Hepatocyte (in vitro differentiated cells): ENCODE measurements around the gene NOL12. TPM values are rescaled to one million over a fixed set of nuclear protein-coding genes. Genes with fewer than 3 reads are reported as not detected.

Source experiments
- DNase-seq: peaks from one replicate; pipeline ENCODE4 v3.0.0-alpha.2; 2016; ENCODE audit warnings: low spot score
- H2AFZ ChIP-seq: fragments of 200-600 bp; sonication (generic); 2 replicates; pipeline ENCODE4 v1.6.0; 2016; ENCODE audit warnings: antibody characterized with exemption, mild to moderate bottlenecking
- H3K27ac ChIP-seq: fragments of 200-600 bp; sonication (generic); 2 replicates; pipeline ENCODE4 v1.5.1; 2016; ENCODE audit warnings: mild to moderate bottlenecking
- H3K27me3 ChIP-seq: fragments of 200-600 bp; sonication (generic); 2 replicates; pipeline ENCODE4 v1.6.1; 2016
- H3K36me3 ChIP-seq: fragments of 200-600 bp; sonication (generic); replicated peaks from 2 replicates; pipeline ENCODE4 v1.5.1; 2016; ENCODE audit warnings: low read depth; ENCODE audit not compliant: insufficient read depth
- H3K4me1 ChIP-seq: fragments of 200-600 bp; sonication (generic); 2 replicates; pipeline ENCODE4 v1.5.1; 2016; ENCODE audit warnings: mild to moderate bottlenecking, moderate library complexity; ENCODE audit not compliant: insufficient read depth
- H3K4me2 ChIP-seq: fragments of 200-600 bp; sonication (generic); 2 replicates; pipeline ENCODE4 v1.6.0; 2016
- H3K4me3 ChIP-seq: fragments of 200-600 bp; sonication (generic); 2 replicates; pipeline ENCODE4 v1.5.1; 2016; ENCODE audit warnings: mild to moderate bottlenecking
- H3K79me2 ChIP-seq: fragments of 200-600 bp; sonication (generic); 2 replicates; pipeline ENCODE4 v1.6.0; 2017; ENCODE audit warnings: mild to moderate bottlenecking
- H3K9me2 ChIP-seq: fragments of 200-600 bp; sonication (generic); replicated peaks from 2 replicates; pipeline ENCODE4 v1.6.0; 2017; ENCODE audit warnings: mild to moderate bottlenecking; ENCODE audit not compliant: insufficient read depth
- H3K9me3 ChIP-seq: fragments of 200-600 bp; sonication (generic); 2 replicates; pipeline ENCODE4 v1.5.1; 2016; ENCODE audit warnings: low read depth, mild to moderate bottlenecking
- H4K20me1 ChIP-seq: fragments of 200-600 bp; sonication (generic); 2 replicates; pipeline ENCODE4 v1.6.0; 2016; ENCODE audit warnings: mild to moderate bottlenecking; ENCODE audit not compliant: insufficient read depth, poor library complexity, severe bottlenecking
- CTCF ChIP-seq: fragments of 200-600 bp; sonication (generic); IDR thresholded peaks from 2 replicates; pipeline ENCODE4 v1.5.1; 2016; ENCODE audit warnings: antibody characterized with exemption, mild to moderate bottlenecking; ENCODE audit not compliant: poor library complexity
- EZH2 ChIP-seq: fragments of 200-600 bp; sonication (generic); IDR thresholded peaks from 2 replicates; pipeline ENCODE4 v1.6.1; 2016; ENCODE audit warnings: antibody characterized with exemption, mild to moderate bottlenecking, borderline replicate concordance
- EZH2phosphoT487 ChIP-seq: fragments of 200-600 bp; sonication (generic); IDR thresholded peaks from one replicate; pipeline ENCODE4 v1.6.1; 2018; ENCODE audit warnings: antibody characterized with exemption, mild to moderate bottlenecking, low read depth, moderate library complexity; ENCODE audit not compliant: unreplicated experiment, severe bottlenecking
- WGBS: methylation state at CpG from one replicate; pipeline ENCODE4 v1.1.6; 2016; ENCODE audit warnings: low lambda C conversion rate; ENCODE audit errors: missing lambda C conversion rate; 5-methylcytosine and 5-hydroxymethylcytosine counted together
- polyA plus RNA-seq: library from polyadenylated mRNA; unstranded; fragments of >200 nt; fragmentation: Nextera tagmentation; extraction: Ambion mirVana; gene quantifications from 2 replicates; pipeline ENCODE4 v1.2.1, GENCODE V29; 2016
- total RNA-seq: library from RNA; depleted of rRNA; stranded (reverse); fragments of >200 nt; gene quantifications from 2 replicates; pipeline ENCODE4 v1.2.3, GENCODE V29; 2014

NOL12 gene
- total and polyA plus RNA-seq, 2 experiments from 2014 or later, result 11.4 to 27.6 TPM

GRCh38 chr22:37731804-37732471, 45.8 kb downstream of the NOL12 start:
- Histone ChIP-seq H3K4me2 (peak overlapping the region; percentile 28), H3K27ac (peak overlapping the region; percentile 95), H4K20me1 (no peaks in the 10 kb centered on the region), H3K4me3 (no peak overlapping the region), H3K36me3 (no peaks in the 10 kb centered on the region), H3K4me1 (peaks cover 20% of the 10 kb centered on the region), H2AFZ (peak overlapping the region; percentile 2), H3K9me2 (no peaks in the 10 kb centered on the region), H3K79me2 (no peaks in the 10 kb centered on the region), H3K27me3 (no peaks in the 10 kb centered on the region), H3K9me3 (no peaks in the 10 kb centered on the region)
- no peak for TF ChIP-seq EZH2
- peak; percentile 5 for TF ChIP-seq CTCF
- peak; percentile 81 for DNase-seq
- WGBS, result 72% methylated on average over 13 of the region's 13 CpGs

GRCh38 chr22:37732699-37733607, 46.8 kb downstream of the NOL12 start:
- peak overlapping the region; percentile 52 for H3K27ac ChIP-seq
- 86% methylated on average over 18 of the region's 19 CpGs for WGBS
- no peak overlapping the region for H2AFZ ChIP-seq
- no peak for DNase-seq
- H3K4me2 ChIP-seq, result no peak overlapping the region
- peaks cover 14% of the 10 kb centered on the region for H3K4me1 ChIP-seq
- no peaks in the 10 kb centered on the region for H3K27me3 ChIP-seq
- H3K9me2 ChIP-seq, result no peaks in the 10 kb centered on the region
- no peaks in the 10 kb centered on the region for H3K79me2 ChIP-seq
- H3K4me3 ChIP-seq, result no peak overlapping the region
- TF ChIP-seq EZH2 (no peak), CTCF (no peak), EZH2phosphoT487 (no peak)
- no peaks in the 10 kb centered on the region for H3K36me3 ChIP-seq
- no peaks in the 10 kb centered on the region for H3K9me3 ChIP-seq
- no peaks in the 10 kb centered on the region for H4K20me1 ChIP-seq

- no peak overlapping the region for H3K4me2 ChIP-seq
- no peak overlapping the region for H3K27ac ChIP-seq
- H4K20me1 ChIP-seq, result no peaks in the 10 kb centered on the region
- H3K9me2 ChIP-seq, result no peaks in the 10 kb centered on the region
- H3K4me3 ChIP-seq, result no peak overlapping the region
- H3K36me3 ChIP-seq, result no peaks in the 10 kb centered on the region
- H3K27me3 ChIP-seq, result no peaks in the 10 kb centered on the region
- H3K9me3 ChIP-seq, result no peaks in the 10 kb centered on the region
- no peak for DNase-seq
- H2AFZ ChIP-seq, result no peak overlapping the region
- TF ChIP-seq EZH2phosphoT487 (no peak), CTCF (no peak), EZH2 (no peak)
- no peaks in the 10 kb centered on the region for H3K79me2 ChIP-seq
- WGBS, result 86% methylated on average over 11 of the region's 11 CpGs
- H3K4me1 ChIP-seq, result peaks cover 14% of the 10 kb centered on the region
Observed at GRCh38 chr22:37733625-37734401, 47.7 kb downstream of the NOL12 start.
